Upper lobe of right lung (tissue), 1 donor: ENCODE data around the gene FAM151B. TPM values are rescaled to one million over a fixed set of nuclear protein-coding genes. Genes with fewer than 3 reads are reported as not detected.

ENCODE experiments used
- ATAC-seq: fragments of 200-7000 bp; cut with Tn5 transposase; one replicate; pipeline ENCODE4 v1.9.1; 2020; ENCODE audit warnings: mild to moderate bottlenecking, moderate library complexity
- DNase-seq: peaks from one replicate; pipeline ENCODE4 v3.0.0-alpha.2; 2020
- H3K27ac ChIP-seq: fragments of 200-600 bp; one replicate; pipeline ENCODE4 v1.8.0; 2022
- H3K27me3 ChIP-seq: fragments of 200-600 bp; one replicate; pipeline ENCODE4 v1.8.0; 2022; ENCODE audit warnings: mild to moderate bottlenecking
- H3K36me3 ChIP-seq: fragments of 200-600 bp; one replicate; pipeline ENCODE4 v1.8.0; 2022
- H3K4me1 ChIP-seq: fragments of 200-600 bp; one replicate; pipeline ENCODE4 v1.8.0; 2022
- H3K4me3 ChIP-seq: fragments of 200-600 bp; one replicate; pipeline ENCODE4 v1.8.0; 2022; ENCODE audit warnings: mild to moderate bottlenecking
- H3K9me3 ChIP-seq: fragments of 200-600 bp; one replicate; pipeline ENCODE4 v1.8.0; 2022
- CTCF ChIP-seq: fragments of 200-600 bp; IDR thresholded peaks from one replicate; pipeline ENCODE4 v1.8.0; 2022; ENCODE audit warnings: antibody characterized with exemption
- intact Hi-C: fragments of 100-400 bp; cut with DNase I; formaldehyde crosslinking; loops from one replicate; pipeline ENCODE4 v1.11.0; 2022
- total RNA-seq: library from RNA; stranded (reverse); fragmentation: NEBNext Ultra II Directional; extraction: Animal tissue kit (Norgen Biotek cat#: 25700); gene quantifications from one replicate; pipeline ENCODE4 v1.2.1, GENCODE V29; 2021
- donor health status: DM: no; HTN: yes; CAD: no; lungs with severe emphysema.

Gene FAM151B
- total RNA-seq, 1 donor from 2014 or later: 3.4 TPM

- Histone ChIP-seq H3K4me3 (no peak overlapping the region), H3K9me3 (no peaks in the 10 kb centered on the region), H3K4me1 (no peaks in the 10 kb centered on the region), H3K36me3 (no peaks in the 10 kb centered on the region), H3K27ac (no peak overlapping the region), H3K27me3 (no peaks in the 10 kb centered on the region)
- intact Hi-C loops: no loop called here
- no peak for TF ChIP-seq CTCF
- DNase-seq: no peak
- no peak for ATAC-seq
Observed at GRCh38 chr5:80540691-80541090, 52.8 kb downstream of the FAM151B start.

- Histone ChIP-seq H3K4me3 (no peak overlapping the region), H3K27me3 (no peaks in the 10 kb centered on the region), H3K36me3 (no peaks in the 10 kb centered on the region), H3K9me3 (no peaks in the 10 kb centered on the region), H3K27ac (no peak overlapping the region), H3K4me1 (no peaks in the 10 kb centered on the region)
- ATAC-seq (no peak), DNase-seq (no peak)
- intact Hi-C loops: no loop called here
- TF ChIP-seq CTCF: no peak
Observed at GRCh38 chr5:80541392-80541791, 53.5 kb downstream of the FAM151B start.

GRCh38 chr5:80554646-80555045, 66.7 kb downstream of the FAM151B start:
- intact Hi-C loops: no loop called here

GRCh38 chr5:80555099-80555498, 67.2 kb downstream of the FAM151B start:
- H3K4me1 ChIP-seq: no peaks in the 10 kb centered on the region
- peaks cover 11% of the 10 kb centered on the region for H3K27me3 ChIP-seq
- no peaks in the 10 kb centered on the region for H3K9me3 ChIP-seq
- no peak for ATAC-seq
- TF ChIP-seq CTCF: no peak
- H3K36me3 ChIP-seq: no peaks in the 10 kb centered on the region
- intact Hi-C loops: no loop called here
- no peak for DNase-seq
- no peak overlapping the region for H3K4me3 ChIP-seq
- H3K27ac ChIP-seq: no peak overlapping the region

More at GRCh38 chr5:80554646-80555045, 66.7 kb downstream of the FAM151B start:
- no peaks in the 10 kb centered on the region for H3K36me3 ChIP-seq
- H3K4me1 ChIP-seq: no peaks in the 10 kb centered on the region
- H3K4me3 ChIP-seq: no peak overlapping the region
- no peaks in the 10 kb centered on the region for H3K9me3 ChIP-seq
- H3K27me3 ChIP-seq: peaks cover 6% of the 10 kb centered on the region
- H3K27ac ChIP-seq: no peak overlapping the region
- ATAC-seq (no peak), DNase-seq (no peak)
- TF ChIP-seq CTCF: no peak

- no peak for DNase-seq
- H3K4me3 ChIP-seq: no peak overlapping the region
- TF ChIP-seq CTCF: no peak
- no peak overlapping the region for H3K27ac ChIP-seq
- H3K4me1 ChIP-seq: no peaks in the 10 kb centered on the region
- intact Hi-C loops: no loop called here
- peaks cover 13% of the 10 kb centered on the region for H3K27me3 ChIP-seq
- H3K36me3 ChIP-seq: no peaks in the 10 kb centered on the region
- no peaks in the 10 kb centered on the region for H3K9me3 ChIP-seq
- ATAC-seq: no peak
Observed at GRCh38 chr5:80559244-80559643, 71.3 kb downstream of the FAM151B start.

GRCh38 chr5:80565330-80565729, 77.4 kb downstream of the FAM151B start:
- intact Hi-C loops: no loop called here
- Histone ChIP-seq H3K27ac (no peak overlapping the region), H3K36me3 (no peaks in the 10 kb centered on the region), H3K9me3 (no peaks in the 10 kb centered on the region), H3K27me3 (peaks cover 26% of the 10 kb centered on the region), H3K4me1 (no peaks in the 10 kb centered on the region), H3K4me3 (no peak overlapping the region)
- ATAC-seq (no peak), DNase-seq (no peak)
- no peak for TF ChIP-seq CTCF
